ENCODE measurements around the gene SGCA. TPM values are rescaled to one million over a fixed set of nuclear protein-coding genes. Genes with fewer than 3 reads are reported as not detected.
A peak's percentile ranks its signal among the peaks of the same experiment; 100 is the strongest.

SGCA gene
- total RNA-seq, 2 experiments from 2014 or later, result 0.30 TPM; not detected in 1

GRCh38 chr17:50139185-50139783 lies 26.5 kb upstream of the SGCA start:
- no peak for DNase-seq
- H3K27me3 Mint-ChIP-seq, result no peaks in the 10 kb centered on the region
- H3K36me3 Mint-ChIP-seq (ENCODE audit: low read depth), result peaks cover 88% of the 10 kb centered on the region
- ChIA-PET CTCF (interaction anchor here (0.6 to 3.6 kb wide), 15 partner anchors 8 to 182 kb away, joined by 3 to 36 read pairs (median 7); partner anchors contain the start of genes PDK2, PPP1R9B and SGCA), POLR2A (interaction anchor here (0.9 to 3.6 kb wide), 7 partner anchors 9 to 25 kb away, joined by 3 to 29 read pairs (median 6); partner anchors contain the start of genes PPP1R9B and SAMD14)
- peaks cover 62% of the 10 kb centered on the region for H3K4me1 Mint-ChIP-seq
- no peak overlapping the region for H3K4me3 Mint-ChIP-seq
- peak overlapping the region; percentile 95 for H3K27ac Mint-ChIP-seq
- H3K9me3 Mint-ChIP-seq, result no peaks in the 10 kb centered on the region

- Mint-ChIP-seq H3K27ac (peak overlapping the region; percentile 95), H3K9me3 (no peaks in the 10 kb centered on the region), H3K4me3 (peak overlapping the region; percentile 69), H3K36me3 (ENCODE audit: low read depth) (peaks cover 95% of the 10 kb centered on the region), H3K4me1 (peaks cover 71% of the 10 kb centered on the region), H3K27me3 (no peaks in the 10 kb centered on the region)
- ChIA-PET POLR2A (interaction anchor here (1.0 to 3.6 kb wide), 6 partner anchors 8 to 23 kb away, joined by 3 to 29 read pairs (median 5); partner anchors contain the start of gene PPP1R9B), CTCF (interaction anchor here (0.8 to 3.6 kb wide), 14 partner anchors 9 to 157 kb away, joined by 3 to 36 read pairs (median 8); partner anchors contain the start of genes PDK2, PPP1R9B and SGCA)
- peak; percentile 86 for DNase-seq
Measured at GRCh38 chr17:50139950-50140885, 25.6 kb upstream of the SGCA start.

- CTCF ChIA-PET, result interaction anchor here (0.7 to 3.6 kb wide), 6 partner anchors 10 to 57 kb away, joined by 3 to 36 read pairs (median 6); partner anchors contain the start of genes PDK2 and PPP1R9B
- H3K4me3 Mint-ChIP-seq, result peak overlapping the region; percentile 69
- no peaks in the 10 kb centered on the region for H3K27me3 Mint-ChIP-seq
- H3K9me3 Mint-ChIP-seq, result no peaks in the 10 kb centered on the region
- DNase-seq, result no peak
- POLR2A ChIA-PET, result interaction anchor here (1.0 to 3.6 kb wide), 4 partner anchors 7 to 24 kb away, joined by 3 to 29 read pairs (median 8); partner anchors contain the start of gene PPP1R9B
- peaks cover 81% of the 10 kb centered on the region for H3K4me1 Mint-ChIP-seq
- H3K36me3 Mint-ChIP-seq (ENCODE audit: low read depth), result peaks cover 98% of the 10 kb centered on the region
- peak overlapping the region; percentile 95 for H3K27ac Mint-ChIP-seq
Measured at GRCh38 chr17:50141026-50141744, 24.6 kb upstream of the SGCA start.

- ChIA-PET CTCF (interaction anchor here (0.7 to 3.6 kb wide), 4 partner anchors 9 to 47 kb away, joined by 3 to 36 read pairs (median 16); partner anchors contain the start of genes PDK2 and PPP1R9B), POLR2A (interaction anchor here (1.3 to 3.6 kb wide), 2 partner anchors 10 to 20 kb away, joined by 3 to 29 read pairs; partner anchors contain the start of gene PPP1R9B)
- DNase-seq, result no peak
- Mint-ChIP-seq H3K27me3 (no peaks in the 10 kb centered on the region), H3K4me1 (peaks cover 87% of the 10 kb centered on the region), H3K36me3 (ENCODE audit: low read depth) (peaks cover 96% of the 10 kb centered on the region), H3K9me3 (no peaks in the 10 kb centered on the region), H3K27ac (peak overlapping the region; percentile 95), H3K4me3 (peak overlapping the region; percentile 69)
Measured at GRCh38 chr17:50141745-50142110, 24.1 kb upstream of the SGCA start.

- peaks cover 86% of the 10 kb centered on the region for H3K4me1 Mint-ChIP-seq
- DNase-seq, result no peak
- ChIA-PET CTCF (interaction anchor here (1.0 to 1.3 kb wide), 2 partner anchors 8 to 18 kb away, joined by 4 to 5 read pairs; no protein-coding TSS in a partner anchor), POLR2A (interaction anchor here (1.0 to 1.6 kb wide), 2 partner anchors 11 to 49 kb away, joined by 3 to 7 read pairs; no protein-coding TSS in a partner anchor)
- H3K27me3 Mint-ChIP-seq, result no peaks in the 10 kb centered on the region
- peaks cover 96% of the 10 kb centered on the region for H3K36me3 Mint-ChIP-seq (ENCODE audit: low read depth)
- no peaks in the 10 kb centered on the region for H3K9me3 Mint-ChIP-seq
- H3K4me3 Mint-ChIP-seq, result no peak overlapping the region
- peak overlapping the region; percentile 95 for H3K27ac Mint-ChIP-seq
Measured at GRCh38 chr17:50143461-50144176, 22.2 kb upstream of the SGCA start.

GRCh38 chr17:50144355-50144754 lies 21.4 kb upstream of the SGCA start:
- H3K4me1 Mint-ChIP-seq, result peaks cover 83% of the 10 kb centered on the region
- ChIA-PET POLR2A (no interaction called here), CTCF (interaction anchor here (1.0 kb wide), 1 partner anchor 17 kb away, joined by 5 read pairs; no protein-coding TSS in a partner anchor)
- peaks cover 93% of the 10 kb centered on the region for H3K36me3 Mint-ChIP-seq (ENCODE audit: low read depth)
- DNase-seq, result no peak
- H3K9me3 Mint-ChIP-seq, result no peaks in the 10 kb centered on the region
- no peaks in the 10 kb centered on the region for H3K27me3 Mint-ChIP-seq
- peak overlapping the region; percentile 73 for H3K27ac Mint-ChIP-seq
- peak overlapping the region; percentile 40 for H3K4me3 Mint-ChIP-seq

- no peaks in the 10 kb centered on the region for H3K27me3 Mint-ChIP-seq
- peaks cover 77% of the 10 kb centered on the region for H3K4me1 Mint-ChIP-seq
- peaks cover 87% of the 10 kb centered on the region for H3K36me3 Mint-ChIP-seq (ENCODE audit: low read depth)
- H3K9me3 Mint-ChIP-seq, result no peaks in the 10 kb centered on the region
- ChIA-PET CTCF (interaction anchor here (1.0 to 1.9 kb wide), 6 partner anchors 13 to 268 kb away, joined by 3 to 8 read pairs (median 5); no protein-coding TSS in a partner anchor), POLR2A (interaction anchor here (2.3 kb wide), 1 partner anchor 14 kb away, joined by 11 read pairs; the partner anchor contains the start of gene SAMD14)
- peak overlapping the region; percentile 47 for H3K4me3 Mint-ChIP-seq
- no peak for DNase-seq
- H3K27ac Mint-ChIP-seq, result peak overlapping the region; percentile 76
Measured at GRCh38 chr17:50144845-50145531, 20.8 kb upstream of the SGCA start.

GRCh38 chr17:50145532-50146229 lies 20.1 kb upstream of the SGCA start:
- H3K4me3 Mint-ChIP-seq, result peak overlapping the region; percentile 88
- H3K27me3 Mint-ChIP-seq, result no peaks in the 10 kb centered on the region
- peaks cover 82% of the 10 kb centered on the region for H3K36me3 Mint-ChIP-seq (ENCODE audit: low read depth)
- no peak for DNase-seq
- peak overlapping the region; percentile 76 for H3K27ac Mint-ChIP-seq
- peaks cover 70% of the 10 kb centered on the region for H3K4me1 Mint-ChIP-seq
- CTCF ChIA-PET, result interaction anchor here (0.6 to 1.9 kb wide), 6 partner anchors 12 to 269 kb away, joined by 3 to 8 read pairs (median 5); no protein-coding TSS in a partner anchor
- POLR2A ChIA-PET, result interaction anchor here (1.6 to 2.3 kb wide), 2 partner anchors 9 to 15 kb away, joined by 6 to 11 read pairs; partner anchors contain the start of gene SAMD14
- H3K9me3 Mint-ChIP-seq, result no peaks in the 10 kb centered on the region

GRCh38 chr17:50146230-50146926 lies 19.4 kb upstream of the SGCA start:
- no peaks in the 10 kb centered on the region for H3K9me3 Mint-ChIP-seq
- no peaks in the 10 kb centered on the region for H3K27me3 Mint-ChIP-seq
- peaks cover 80% of the 10 kb centered on the region for H3K36me3 Mint-ChIP-seq (ENCODE audit: low read depth)
- peak overlapping the region; percentile 88 for H3K4me3 Mint-ChIP-seq
- H3K27ac Mint-ChIP-seq, result peak overlapping the region; percentile 81
- CTCF ChIA-PET, result interaction anchor here (0.6 to 1.9 kb wide), 7 partner anchors 12 to 582 kb away, joined by 3 to 8 read pairs (median 5); no protein-coding TSS in a partner anchor
- DNase-seq, result no peak
- peaks cover 63% of the 10 kb centered on the region for H3K4me1 Mint-ChIP-seq
- POLR2A ChIA-PET, result interaction anchor here (1.6 to 2.4 kb wide), 3 partner anchors 10 to 16 kb away, joined by 6 to 13 read pairs (median 11); partner anchors contain the start of gene SAMD14
